GM23248 (cell line): Measurements from ENCODE around the gene PLEKHA3. TPM values are rescaled to one million over a fixed set of nuclear protein-coding genes. Genes with fewer than 3 reads are reported as not detected.
"Not testable (repeated sequence)": the region's sequence is repeated elsewhere in the genome, so short reads cannot be mapped to it uniquely, and the experiment has no call there.

Experiments used
- DNase-seq: peaks from one replicate; pipeline ENCODE4 v3.0.0-alpha.2; 2015
- H2AFZ ChIP-seq: fragments of 200-600 bp; sonication (generic); 2 replicates; pipeline ENCODE4 v1.6.1; 2016; ENCODE audit warnings: antibody characterized with exemption
- H3F3A ChIP-seq: fragments of 200-600 bp; sonication (generic); 2 replicates; pipeline ENCODE4 v1.6.1; 2016; ENCODE audit warnings: mild to moderate bottlenecking, antibody characterized with exemption, mixed run types; ENCODE audit not compliant: insufficient read depth
- H3K27ac ChIP-seq: fragments of 200-600 bp; sonication (generic); 2 replicates; pipeline ENCODE4 v1.5.1; 2016; ENCODE audit warnings: mild to moderate bottlenecking
- H3K27me3 ChIP-seq: fragments of 200-600 bp; sonication (generic); replicated peaks from 2 replicates; pipeline ENCODE4 v1.6.1; 2016; ENCODE audit warnings: mild to moderate bottlenecking; ENCODE audit not compliant: insufficient read depth
- H3K36me3 ChIP-seq: fragments of 200-600 bp; sonication (generic); 2 replicates; pipeline ENCODE4 v1.6.1; 2016; ENCODE audit warnings: low read depth, mild to moderate bottlenecking
- H3K4me1 ChIP-seq: fragments of 200-600 bp; sonication (generic); 2 replicates; pipeline ENCODE4 v1.6.1; 2016; ENCODE audit warnings: mild to moderate bottlenecking; ENCODE audit not compliant: insufficient read depth
- H3K4me2 ChIP-seq: fragments of 200-600 bp; sonication (generic); one replicate; pipeline ENCODE4 v1.6.1; 2016; ENCODE audit warnings: mild to moderate bottlenecking; ENCODE audit not compliant: unreplicated experiment
- H3K4me3 ChIP-seq: fragments of 200-600 bp; sonication (generic); 2 replicates; pipeline ENCODE4 v1.5.1; 2016; ENCODE audit warnings: mild to moderate bottlenecking
- H3K79me2 ChIP-seq: fragments of 200-600 bp; sonication (generic); 2 replicates; pipeline ENCODE4 v1.6.1; 2016; ENCODE audit warnings: mild to moderate bottlenecking; ENCODE audit not compliant: insufficient read depth
- H3K9ac ChIP-seq: fragments of 200-600 bp; sonication (generic); 2 replicates; pipeline ENCODE4 v1.6.1; 2016; ENCODE audit warnings: mild to moderate bottlenecking
- H3K9me2 ChIP-seq: fragments of 200-600 bp; sonication (generic); 2 replicates; pipeline ENCODE4 v1.6.1; 2016; ENCODE audit warnings: mixed run types, mild to moderate bottlenecking, moderate library complexity; ENCODE audit not compliant: insufficient read depth
- H3K9me3 ChIP-seq: fragments of 200-600 bp; sonication (generic); one replicate; pipeline ENCODE4 v1.6.1; 2017; ENCODE audit warnings: low read depth
- H4K20me1 ChIP-seq: fragments of 200-600 bp; sonication (generic); 2 replicates; pipeline ENCODE4 v1.6.0; 2016; ENCODE audit not compliant: insufficient read depth
- EZH2 ChIP-seq: fragments of 200-600 bp; sonication (generic); IDR thresholded peaks from 2 replicates; pipeline ENCODE4 v1.6.1; 2018; ENCODE audit warnings: antibody characterized with exemption, mild to moderate bottlenecking; ENCODE audit not compliant: insufficient read depth, poor library complexity, severe bottlenecking
- EZH2phosphoT487 ChIP-seq: fragments of 200-600 bp; sonication (generic); IDR thresholded peaks from 2 replicates; pipeline ENCODE4 v1.6.1; 2018; ENCODE audit warnings: antibody characterized with exemption, moderate library complexity, mild to moderate bottlenecking, low read depth; ENCODE audit not compliant: insufficient read depth
- WGBS, 2 experiments: methylation state at CpG; one replicate each; pipeline ENCODE4 v1.1.6; 2015 to 2017; ENCODE audit warnings: low lambda C conversion rate in 2 of 2, low coverage in 1 of 2; ENCODE audit errors: missing lambda C conversion rate in 2 of 2; 5-methylcytosine and 5-hydroxymethylcytosine counted together
- in situ Hi-C: fragments of 300-500 bp; cut with MboI; formaldehyde crosslinking; loops from 2 replicates; pipeline ENCODE4 v1.15.0; 2020
- polyA plus RNA-seq: library from polyadenylated mRNA; unstranded; fragments of >200 nt; fragmentation: Nextera tagmentation; extraction: Ambion mirVana; gene quantifications from 2 replicates; pipeline ENCODE4 v1.2.1, GENCODE V29; 2016
- total RNA-seq: library from RNA; depleted of rRNA; stranded (reverse); fragments of >200 nt; shearing (Covaris generic); gene quantifications from 2 replicates; pipeline ENCODE4 v1.2.3, GENCODE V29; 2014

The PLEKHA3 gene
- total and polyA plus RNA-seq, 2 experiments from 2014 or later = 9.4 to 17.9 TPM

DNA sequence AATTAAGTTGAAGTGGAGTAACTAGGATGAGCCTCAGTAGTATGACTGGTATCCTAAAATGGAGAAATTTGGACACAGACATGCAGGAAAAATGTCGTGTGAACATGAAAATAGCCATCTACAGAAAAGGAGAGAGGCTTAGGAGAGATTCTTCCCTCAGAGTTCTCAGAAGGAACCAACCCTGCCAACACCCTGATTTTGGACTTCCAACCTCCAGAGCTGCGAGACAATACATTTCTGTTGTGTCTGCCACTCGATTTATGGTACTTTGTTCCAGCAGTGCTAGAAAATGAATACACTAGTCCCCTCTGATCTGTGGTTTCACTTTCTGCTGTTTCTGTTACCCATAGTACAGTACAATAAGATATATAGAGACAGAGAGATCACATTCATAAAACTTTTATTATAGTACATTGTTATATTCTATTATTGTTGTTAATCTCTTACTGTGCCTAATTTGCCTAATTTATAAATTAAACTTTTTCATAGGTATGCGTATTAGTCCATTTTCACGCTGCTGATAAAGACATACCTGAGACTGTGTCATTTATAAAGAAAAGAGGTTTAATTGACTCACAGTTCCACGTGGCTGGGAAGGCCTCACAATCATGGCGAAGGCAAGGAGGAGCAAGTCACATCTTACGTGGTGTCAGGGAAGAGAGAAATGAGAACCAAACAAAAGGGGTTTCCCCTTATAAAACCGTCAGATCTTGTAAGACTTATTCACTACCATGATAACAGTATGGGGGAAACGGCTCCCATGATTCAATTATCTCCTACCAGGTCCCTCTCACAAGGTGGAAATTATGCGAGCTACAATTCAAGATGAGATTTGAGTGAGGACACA is 41.3 kb downstream of the PLEKHA3 start:
- H3K9me2 ChIP-seq = no peaks in the 10 kb centered on the region
- no peak overlapping the region for H3K4me3 ChIP-seq
- H3K79me2 ChIP-seq = peaks cover 31% of the 10 kb centered on the region
- peaks cover 25% of the 10 kb centered on the region; the same call in 1 of the 2 replicates for H3F3A ChIP-seq
- no peak overlapping the region for H3K27ac ChIP-seq
- no peaks in the 10 kb centered on the region for H3K27me3 ChIP-seq
- H3K4me1 ChIP-seq = peaks cover 3% of the 10 kb centered on the region; the same call in 1 of the 2 replicates
- no peak overlapping the region for H3K9ac ChIP-seq
- no peaks in the 10 kb centered on the region for H3K36me3 ChIP-seq
- H3K9me3 ChIP-seq = no peaks in the 10 kb centered on the region
- H2AFZ ChIP-seq = no peak overlapping the region
- no peaks in the 10 kb centered on the region for H4K20me1 ChIP-seq
- TF ChIP-seq EZH2phosphoT487 (no peak), EZH2 (no peak)
- no peak overlapping the region for H3K4me2 ChIP-seq
- in situ Hi-C loops = no loop called here
- DNase-seq = no peak
- 85 to 88% methylated on average over 11 of the region's 11 CpGs for WGBS, 2 experiments

DNA sequence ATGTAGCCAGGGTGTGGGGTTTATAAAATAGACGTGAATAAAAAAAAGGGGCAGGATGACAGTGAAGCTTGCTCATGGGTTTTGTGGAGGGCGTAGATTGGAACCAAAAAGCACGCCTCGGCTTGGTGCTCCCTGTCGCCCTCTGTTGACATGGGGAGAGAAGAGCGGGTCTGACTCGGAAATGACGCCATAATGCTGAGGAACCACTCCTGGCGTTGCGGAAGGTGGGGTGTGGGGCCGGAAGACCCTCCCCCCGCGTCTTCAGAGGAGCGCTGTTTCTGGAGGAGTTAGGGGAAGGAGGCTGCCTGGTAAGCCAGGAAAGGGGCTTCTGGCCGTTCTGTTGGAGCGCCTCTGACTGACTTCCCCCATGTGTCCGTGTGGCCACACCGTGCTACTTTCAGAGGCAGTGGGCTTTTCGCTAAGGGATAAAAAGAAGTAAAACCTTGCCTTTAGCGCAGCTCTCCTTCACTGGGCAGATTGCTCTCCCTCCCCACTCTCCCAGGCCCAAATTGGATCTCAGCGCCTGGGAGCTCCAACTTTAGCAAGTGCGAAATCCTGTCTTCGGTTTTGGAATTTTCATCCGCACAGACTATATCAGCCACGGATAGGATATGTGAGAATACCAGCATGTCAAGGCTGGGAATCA is 42.8 kb downstream of the PLEKHA3 start:
- WGBS, 2 experiments = 3% methylated on average over 25 of the region's 25 CpGs
- H3K9me3 ChIP-seq = no peaks in the 10 kb centered on the region
- H3K27ac ChIP-seq = peak overlapping the region; percentile 65
- H3K79me2 ChIP-seq = peaks cover 47% of the 10 kb centered on the region
- peaks cover 3% of the 10 kb centered on the region; the same call in 1 of the 2 replicates for H3K4me1 ChIP-seq
- no peaks in the 10 kb centered on the region for H3K27me3 ChIP-seq
- peak overlapping the region; percentile 91 for H3K4me2 ChIP-seq
- H3K9ac ChIP-seq = peak overlapping the region; percentile 85
- H3F3A ChIP-seq = peaks cover 25% of the 10 kb centered on the region; the same call in 1 of the 2 replicates
- H2AFZ ChIP-seq = peak overlapping the region; percentile 91
- DNase-seq = peak; percentile 87
- in situ Hi-C loops = no loop called here
- no peaks in the 10 kb centered on the region for H4K20me1 ChIP-seq
- H3K36me3 ChIP-seq = no peaks in the 10 kb centered on the region
- TF ChIP-seq EZH2phosphoT487 (no peak), EZH2 (no peak)
- peak overlapping the region; percentile 93 for H3K4me3 ChIP-seq
- H3K9me2 ChIP-seq = no peaks in the 10 kb centered on the region

DNA sequence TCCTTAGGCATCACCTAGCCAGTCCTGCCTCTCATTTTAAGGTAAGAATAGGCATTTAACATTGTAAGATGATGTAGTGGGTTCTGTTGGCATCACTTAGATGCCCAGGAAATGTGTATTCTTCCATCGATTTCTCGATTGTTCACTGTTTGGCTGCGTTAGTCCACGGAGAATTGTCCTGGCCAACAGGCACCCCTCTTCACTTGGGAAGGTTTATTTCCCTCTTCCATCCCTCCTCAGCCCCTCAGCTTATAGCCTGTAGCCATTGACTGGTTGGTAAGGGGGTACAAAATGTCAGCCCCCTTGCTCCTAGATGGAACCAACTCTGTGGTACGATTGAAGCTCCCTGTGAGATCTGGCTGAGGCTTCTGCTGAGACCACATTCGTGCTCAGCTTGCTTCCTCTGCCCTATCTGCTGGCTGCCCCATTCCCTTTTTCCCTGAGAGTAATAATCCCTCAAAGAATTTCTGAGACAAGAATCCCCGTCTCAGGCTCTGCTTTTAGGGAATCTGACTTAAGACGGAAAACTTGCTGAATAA is 43.4 kb downstream of the PLEKHA3 start:
- peak overlapping the region; percentile 85 for H3K9ac ChIP-seq
- H3K9me3 ChIP-seq = no peaks in the 10 kb centered on the region
- peaks cover 3% of the 10 kb centered on the region; the same call in 1 of the 2 replicates for H3K4me1 ChIP-seq
- no peaks in the 10 kb centered on the region for H3K27me3 ChIP-seq
- peaks cover 53% of the 10 kb centered on the region for H3K79me2 ChIP-seq
- H3K36me3 ChIP-seq = no peaks in the 10 kb centered on the region
- H3K27ac ChIP-seq = peak overlapping the region; percentile 65
- peak; percentile 43 for DNase-seq
- H3F3A ChIP-seq = peaks cover 25% of the 10 kb centered on the region; the same call in 1 of the 2 replicates
- TF ChIP-seq EZH2 (no peak), EZH2phosphoT487 (no peak)
- H4K20me1 ChIP-seq = no peaks in the 10 kb centered on the region
- peak overlapping the region; percentile 91 for H3K4me2 ChIP-seq
- in situ Hi-C loops = no loop called here
- 7 to 11% methylated on average over 8 of the region's 8 CpGs for WGBS, 2 experiments
- H2AFZ ChIP-seq = peak overlapping the region; percentile 91
- no peaks in the 10 kb centered on the region for H3K9me2 ChIP-seq
- peak overlapping the region; percentile 93 for H3K4me3 ChIP-seq

DNA sequence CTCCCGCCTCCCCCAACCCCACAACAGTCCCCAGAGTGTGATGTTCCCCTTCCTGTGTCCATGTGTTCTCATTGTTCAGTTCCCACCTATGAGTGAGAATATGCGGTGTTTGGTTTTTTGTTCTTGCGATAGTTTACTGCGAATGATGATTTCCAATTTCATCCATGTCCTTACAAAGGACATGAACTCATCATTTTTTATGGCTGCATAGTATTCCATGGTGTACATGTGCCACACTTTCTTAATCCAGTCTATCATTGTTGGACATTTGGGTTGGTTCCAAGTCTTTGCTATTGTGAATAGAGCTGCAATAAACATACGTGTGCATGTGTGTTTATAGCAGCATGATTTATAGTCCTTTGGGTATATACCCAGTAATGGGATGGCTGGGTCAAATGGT is 44.8 kb downstream of the PLEKHA3 start:
- WGBS, 2 experiments = 99 to 100% methylated on average over 4 to 5 of the region's 5 CpGs
- peaks cover 66% of the 10 kb centered on the region for H3K79me2 ChIP-seq
- in situ Hi-C loops = not testable (repeated sequence)

DNA sequence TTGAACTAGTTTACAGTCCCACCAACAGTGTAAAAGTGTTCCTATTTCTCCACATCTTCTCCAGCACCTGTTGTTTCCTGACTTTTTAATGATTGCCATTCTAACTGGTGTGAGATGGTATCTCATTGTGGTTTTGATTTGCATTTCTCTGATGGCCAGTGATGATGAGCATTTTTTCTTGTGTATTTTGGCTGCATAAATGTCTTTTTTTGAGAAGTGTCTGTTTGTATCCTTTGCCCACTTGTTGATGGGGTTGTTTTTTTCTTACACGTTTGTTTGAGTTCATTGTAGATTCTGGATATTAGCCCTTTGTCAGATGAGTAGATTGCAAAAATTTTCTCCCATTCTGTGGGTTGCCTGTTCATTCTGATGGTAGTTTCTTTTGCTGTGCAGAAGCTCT is 45.2 kb downstream of the PLEKHA3 start:
- H4K20me1 ChIP-seq, in situ Hi-C loops, H3K36me3 ChIP-seq, H3K27ac ChIP-seq, H3K9me2 ChIP-seq, DNase-seq, H3K4me3 ChIP-seq, H3K9me3 ChIP-seq, H3K9ac ChIP-seq, H3K4me2 ChIP-seq, H3K27me3 ChIP-seq, H2AFZ ChIP-seq: not testable (repeated sequence)
- H3F3A ChIP-seq = peaks cover 21% of the 10 kb centered on the region; the same call in 1 of the 2 replicates
- 50 to 80% methylated on average over 1 of the region's 1 CpG for WGBS, 2 experiments
- peaks cover 17% of the 10 kb centered on the region for H3K4me1 ChIP-seq
- peaks cover 71% of the 10 kb centered on the region for H3K79me2 ChIP-seq

More for the DNA sequence above, 44.8 kb downstream of the PLEKHA3 start:
- not testable (repeated sequence) for DNase-seq, H4K20me1 ChIP-seq, H3K36me3 ChIP-seq, H3K9me3 ChIP-seq, H3K9ac ChIP-seq, H3K27me3 ChIP-seq, H3K4me3 ChIP-seq, H2AFZ ChIP-seq, H3K9me2 ChIP-seq, H3K4me2 ChIP-seq, H3K27ac ChIP-seq
- Histone ChIP-seq H3F3A (peaks cover 25% of the 10 kb centered on the region; the same call in 1 of the 2 replicates), H3K4me1 (peaks cover 13% of the 10 kb centered on the region)
